Measurements from ENCODE around the gene LRSAM1.

LRSAM1 gene
- total RNA-seq, result 30.6 to 31.7 reads per million in 2 donors

DNA sequence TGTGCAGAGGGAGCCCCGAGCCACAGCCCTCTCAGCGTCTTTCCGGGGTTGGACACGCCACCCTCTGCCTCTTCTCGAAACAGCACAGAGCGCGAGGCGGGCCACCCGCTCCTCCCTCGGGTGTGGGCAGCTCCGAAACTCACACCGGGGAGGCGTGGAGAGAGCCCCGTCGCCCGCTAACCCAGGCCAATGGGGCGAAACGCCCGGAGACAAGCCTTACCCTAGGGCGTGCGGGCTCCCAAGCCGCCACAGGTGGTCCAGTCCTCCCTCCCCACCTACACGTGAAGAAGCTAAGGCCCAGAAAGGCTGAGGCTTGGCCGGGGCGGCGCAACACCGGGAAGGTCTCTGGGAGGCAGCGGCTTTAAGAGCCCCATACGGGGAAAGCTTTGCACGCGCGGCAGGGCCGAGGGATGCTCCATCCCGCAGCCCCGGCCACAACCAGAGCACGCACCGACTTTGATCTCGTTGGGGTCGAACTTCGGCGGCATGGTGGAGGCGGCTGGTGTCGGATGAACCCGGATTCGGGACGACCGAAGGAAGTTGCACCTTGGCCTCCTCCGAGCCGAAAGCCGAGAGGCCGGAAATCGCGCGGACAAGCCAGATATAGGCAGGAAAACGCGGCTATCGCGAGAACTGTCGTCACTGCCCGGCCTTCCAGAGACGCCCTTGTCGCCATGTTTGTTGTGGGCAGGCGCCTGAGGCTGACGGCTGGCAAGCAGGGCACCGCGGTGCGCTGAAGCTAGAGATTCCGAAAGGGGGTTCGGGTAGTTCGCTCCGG, at the start of gene LRSAM1, which contains the start of gene RPL12:
LRSAM1 (plus strand) TSS at position 681 of the 778 bp plus-strand sequence. CDS start 3,018 bp downstream, outside the sequence.
RPL12 (minus strand) TSS at position 577 of the 778 bp plus-strand sequence; CDS start at position 488, 89 bp downstream.
- peak; percentile 94 to 98 (median 97) for DNase-seq

DNA sequence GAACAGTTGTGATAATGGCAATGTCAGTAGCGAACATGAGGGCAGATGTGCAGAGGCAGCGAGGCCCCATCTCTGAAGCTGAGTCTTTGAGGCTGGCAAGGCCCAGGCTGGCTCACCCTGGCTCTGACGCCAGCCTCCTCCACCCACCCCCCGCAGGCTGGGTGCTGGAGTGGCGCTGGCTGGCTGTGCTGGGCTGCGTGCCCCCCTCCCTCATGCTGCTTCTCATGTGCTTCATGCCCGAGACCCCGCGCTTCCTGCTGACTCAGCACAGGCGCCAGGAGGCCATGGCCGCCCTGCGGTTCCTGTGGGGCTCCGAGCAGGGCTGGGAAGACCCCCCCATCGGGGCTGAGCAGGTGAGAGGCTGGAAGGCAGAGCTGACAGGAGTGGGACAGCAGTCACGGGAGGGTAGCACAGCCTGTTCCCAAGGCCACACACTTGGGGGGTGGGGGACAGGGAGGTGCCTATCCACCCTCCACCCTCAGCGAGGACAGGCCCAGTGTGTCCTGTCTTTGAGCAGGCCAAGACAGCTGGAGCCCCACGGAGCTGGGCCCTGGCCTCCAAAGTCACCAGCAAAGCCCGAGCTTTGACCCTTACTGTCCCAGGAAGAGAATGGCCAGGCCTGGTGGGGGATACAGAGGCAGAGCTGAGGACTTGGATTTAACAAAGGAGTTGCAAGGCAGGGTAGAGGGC, 48.8 kb upstream of the LRSAM1 start:
- DNase-seq, result no peak

DNA sequence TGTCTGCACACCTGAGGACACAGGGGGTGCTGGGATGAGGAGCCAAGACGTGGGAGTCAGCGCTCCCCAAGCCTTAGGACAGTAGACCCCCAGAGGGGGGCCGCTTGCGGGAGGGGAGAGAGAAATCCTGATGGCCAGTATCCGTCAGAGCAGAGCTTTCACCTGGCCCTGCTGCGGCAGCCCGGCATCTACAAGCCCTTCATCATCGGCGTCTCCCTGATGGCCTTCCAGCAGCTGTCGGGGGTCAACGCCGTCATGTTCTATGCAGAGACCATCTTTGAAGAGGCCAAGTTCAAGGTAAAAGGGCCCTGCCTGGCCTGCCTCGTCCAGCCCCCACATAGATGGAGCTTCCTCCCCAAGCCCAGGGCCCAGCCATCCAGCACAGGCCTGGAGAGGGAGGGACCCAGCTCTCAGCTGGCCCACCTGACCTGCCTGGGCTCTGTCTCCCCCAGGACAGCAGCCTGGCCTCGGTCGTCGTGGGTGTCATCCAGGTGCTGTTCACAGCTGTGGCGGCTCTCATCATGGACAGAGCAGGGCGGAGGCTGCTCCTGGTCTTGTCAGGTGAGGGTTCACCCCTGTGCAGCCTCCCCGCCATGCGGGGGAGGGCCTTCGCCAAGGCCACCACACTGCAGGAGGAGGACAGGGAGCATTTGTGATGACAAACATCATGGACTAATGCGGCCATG, 47.7 kb upstream of the LRSAM1 start:
- no peak for DNase-seq

DNA sequence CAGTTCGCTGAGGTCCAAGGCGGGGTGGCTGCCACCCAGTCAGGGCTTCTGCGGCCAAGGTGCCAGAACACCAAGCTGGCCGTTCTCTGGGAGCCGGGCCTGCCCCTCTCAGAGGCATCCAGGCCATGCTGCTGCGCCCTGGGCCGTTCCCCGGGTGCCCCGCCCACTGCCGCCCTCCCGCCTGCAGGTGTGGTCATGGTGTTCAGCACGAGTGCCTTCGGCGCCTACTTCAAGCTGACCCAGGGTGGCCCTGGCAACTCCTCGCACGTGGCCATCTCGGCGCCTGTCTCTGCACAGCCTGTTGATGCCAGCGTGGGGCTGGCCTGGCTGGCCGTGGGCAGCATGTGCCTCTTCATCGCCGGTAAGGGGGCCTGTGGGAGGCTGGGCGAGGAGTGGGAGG, 46.7 kb upstream of the LRSAM1 start:
- no peak for DNase-seq

DNA sequence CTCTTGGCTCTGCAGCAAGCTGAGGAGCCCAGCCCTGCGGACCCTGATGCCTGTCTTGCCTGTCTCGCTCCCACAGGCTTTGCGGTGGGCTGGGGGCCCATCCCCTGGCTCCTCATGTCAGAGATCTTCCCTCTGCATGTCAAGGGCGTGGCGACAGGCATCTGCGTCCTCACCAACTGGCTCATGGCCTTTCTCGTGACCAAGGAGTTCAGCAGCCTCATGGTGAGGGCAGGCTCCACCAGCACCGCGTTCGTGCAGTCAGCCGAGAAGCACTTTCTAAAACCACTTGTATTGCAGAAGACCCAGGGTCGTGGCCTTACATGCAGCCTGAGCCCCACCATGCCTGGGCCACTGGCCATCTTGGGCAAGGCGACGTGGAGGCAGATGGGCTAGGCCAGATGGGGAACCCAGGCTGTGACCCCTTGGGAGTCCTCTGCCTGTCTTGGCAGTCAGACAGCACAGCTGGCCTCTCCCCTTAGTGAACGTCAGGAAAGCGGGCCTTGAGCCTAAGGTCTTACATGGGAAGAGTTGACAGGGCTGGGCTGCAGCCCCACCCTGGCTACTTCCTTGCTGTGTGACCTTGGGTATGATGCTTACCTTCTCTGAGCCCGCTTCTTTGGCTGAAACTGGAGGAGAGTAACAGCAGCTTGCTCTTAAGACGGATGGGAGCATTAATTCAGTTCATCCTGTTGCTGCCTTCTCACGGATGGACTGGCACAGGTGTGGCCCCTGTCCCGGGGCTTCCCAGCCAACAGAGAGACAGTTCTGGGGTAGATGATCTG, 45.8 kb upstream of the LRSAM1 start:
- DNase-seq, result no peak

DNA sequence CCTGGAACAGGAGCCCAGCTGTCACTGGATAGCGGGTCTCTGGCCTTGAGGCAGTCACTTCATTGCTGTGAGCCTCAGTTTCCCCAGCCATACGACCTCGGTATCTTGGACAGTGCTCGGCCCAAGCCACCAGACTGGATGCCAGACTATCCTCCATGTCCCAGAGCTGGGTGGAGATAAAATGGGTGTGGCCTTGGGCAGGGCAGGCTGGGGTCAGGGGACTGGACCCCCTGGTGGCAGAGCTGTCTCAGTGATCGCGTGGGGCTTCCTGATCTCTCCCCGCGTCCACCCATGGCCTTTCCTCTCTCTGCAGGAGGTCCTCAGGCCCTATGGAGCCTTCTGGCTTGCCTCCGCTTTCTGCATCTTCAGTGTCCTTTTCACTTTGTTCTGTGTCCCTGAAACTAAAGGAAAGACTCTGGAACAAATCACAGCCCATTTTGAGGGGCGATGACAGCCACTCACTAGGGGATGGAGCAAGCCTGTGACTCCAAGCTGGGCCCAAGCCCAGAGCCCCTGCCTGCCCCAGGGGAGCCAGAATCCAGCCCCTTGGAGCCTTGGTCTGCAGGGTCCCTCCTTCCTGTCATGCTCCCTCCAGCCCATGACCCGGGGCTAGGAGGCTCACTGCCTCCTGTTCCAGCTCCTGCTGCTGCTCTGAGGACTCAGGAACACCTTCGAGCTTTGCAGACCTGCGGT, 44.4 kb upstream of the LRSAM1 start:
- no peak for DNase-seq

DNA sequence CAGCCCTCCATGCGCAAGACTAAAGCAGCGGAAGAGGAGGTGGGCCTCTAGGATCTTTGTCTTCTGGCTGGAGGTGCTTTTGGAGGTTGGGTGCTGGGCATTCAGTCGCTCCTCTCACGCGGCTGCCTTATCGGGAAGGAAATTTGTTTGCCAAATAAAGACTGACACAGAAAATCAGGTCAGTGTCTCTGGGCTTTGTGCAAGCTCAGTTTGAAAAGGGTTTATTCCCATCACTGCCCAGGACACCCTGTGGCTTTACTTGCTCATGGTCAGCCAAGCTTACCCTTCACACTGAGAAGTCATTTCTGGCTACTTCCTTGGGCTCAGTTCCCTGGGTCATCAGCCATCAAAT, 43.8 kb upstream of the LRSAM1 start:
- no peak for DNase-seq

DNA sequence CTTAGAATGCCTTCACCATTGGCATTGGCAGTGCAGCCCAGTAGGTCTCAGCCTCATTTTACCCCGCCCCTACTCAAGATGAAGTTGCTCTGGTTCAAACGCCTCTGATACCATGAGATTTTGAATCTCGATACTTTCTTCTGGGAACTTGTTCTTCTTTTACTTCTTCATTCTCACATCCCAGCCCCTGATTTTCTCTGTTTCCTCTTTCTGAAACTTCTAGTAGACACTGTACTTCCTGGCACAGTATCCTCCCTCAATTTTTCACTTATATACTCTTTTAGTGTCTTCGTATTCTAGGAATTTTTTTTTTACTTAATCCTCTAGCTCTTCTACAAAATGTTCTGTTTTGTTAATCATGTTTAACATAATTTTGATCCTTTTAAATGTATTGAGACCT, 40.2 kb upstream of the LRSAM1 start:
- no peak for DNase-seq

DNA sequence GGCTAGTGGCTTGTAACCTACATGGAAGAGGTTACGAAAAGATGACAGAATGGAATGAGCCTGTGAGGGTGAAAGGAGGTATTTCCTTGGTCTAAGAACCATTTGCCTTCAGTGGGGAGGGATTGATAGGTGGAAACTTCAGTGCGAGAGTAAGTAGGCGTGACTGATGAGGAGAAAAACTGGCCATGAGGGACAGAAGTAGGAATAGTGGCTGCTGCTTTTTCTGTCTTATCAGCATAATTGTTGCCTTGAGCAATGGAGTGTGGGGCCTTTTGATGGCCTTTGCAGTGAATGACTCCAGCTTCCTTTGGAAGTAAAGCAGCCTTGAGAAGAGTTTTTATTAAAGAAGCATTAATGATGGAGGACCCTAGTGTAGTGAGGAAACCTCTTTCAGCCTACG, 36.2 kb upstream of the LRSAM1 start:
- DNase-seq, result no peak

DNA sequence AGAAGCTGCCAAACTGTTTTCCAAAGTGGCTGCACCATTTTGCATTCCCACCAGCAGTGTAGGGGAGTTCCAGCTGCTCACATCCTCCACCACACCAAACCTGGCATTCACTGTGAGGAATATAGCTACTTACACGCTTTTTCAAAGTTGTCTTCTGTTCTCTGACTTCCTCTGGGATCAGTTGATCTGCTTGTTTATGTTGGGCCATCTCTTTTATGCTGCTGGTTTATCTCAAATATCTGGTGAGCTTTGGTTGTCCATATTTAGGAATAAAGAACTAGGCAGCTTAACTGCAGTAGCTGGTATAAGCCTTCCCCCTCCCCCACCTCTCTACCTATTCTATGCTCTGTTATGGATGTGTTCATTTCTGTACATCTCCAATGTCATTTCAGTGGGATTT, 35.7 kb upstream of the LRSAM1 start:
- DNase-seq, result no peak

DNA sequence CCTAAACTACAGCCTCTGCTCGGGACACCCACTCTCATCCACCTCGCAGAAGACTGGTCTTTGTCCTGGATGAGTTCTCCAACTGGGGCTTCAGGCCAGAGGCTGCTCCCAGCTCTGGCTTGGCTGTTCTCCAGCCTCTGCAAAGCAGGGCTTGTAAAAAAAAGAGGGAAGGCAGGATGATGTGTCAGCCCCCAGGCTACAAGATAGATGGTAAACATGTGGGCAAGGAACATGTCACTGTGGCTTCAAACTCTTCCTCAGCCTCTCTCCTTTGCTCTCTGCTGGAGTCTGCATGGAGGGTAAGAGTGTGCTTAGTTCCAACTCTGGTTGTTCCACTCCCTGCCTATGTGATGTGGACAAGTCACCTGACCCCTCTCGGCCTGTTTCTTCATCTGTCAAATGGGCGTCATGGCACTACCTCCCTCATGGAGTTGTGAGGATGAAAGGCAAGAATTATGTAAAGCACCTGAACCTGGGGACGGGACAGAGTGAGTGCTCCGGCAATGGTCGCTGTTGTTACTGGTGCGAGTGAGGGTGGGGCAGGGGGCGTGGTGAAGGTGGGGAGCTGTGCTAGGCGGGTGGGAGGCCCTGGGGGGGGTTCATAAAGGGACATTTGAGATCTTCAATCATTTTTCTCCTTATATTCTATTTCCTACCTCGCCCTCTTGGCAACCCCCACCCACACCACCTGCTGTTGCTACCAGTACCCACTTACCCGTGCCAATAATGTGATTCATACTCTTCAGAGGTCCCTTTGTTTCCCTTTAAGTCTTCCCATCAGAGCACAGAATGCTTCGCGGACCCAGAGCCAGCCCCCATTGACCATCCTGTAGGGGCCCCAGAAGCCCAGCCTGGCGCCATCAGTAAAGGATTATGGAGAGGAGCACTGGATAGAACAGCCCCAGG, 33.9 kb upstream of the LRSAM1 start:
- no peak for DNase-seq

DNA sequence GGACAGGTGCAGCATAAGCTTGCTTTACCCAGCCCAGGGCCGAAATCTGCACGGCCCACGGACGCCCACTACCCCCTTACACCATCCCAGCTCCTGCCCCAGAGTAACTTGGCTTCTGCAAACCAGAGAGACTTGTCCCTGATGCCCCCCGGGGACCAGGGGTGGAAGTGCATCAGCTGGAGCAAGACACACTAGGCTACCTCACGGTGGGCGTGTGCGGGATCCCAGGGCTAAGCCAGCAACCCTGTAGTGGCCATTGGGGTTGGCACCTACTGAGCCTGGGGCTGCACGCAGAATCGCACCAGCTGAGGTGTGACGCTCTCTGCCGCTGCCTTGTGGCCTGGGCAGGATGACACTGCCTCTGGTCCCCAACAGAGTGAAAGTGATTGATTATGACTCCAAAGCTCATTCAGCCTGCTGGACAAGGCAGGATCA, 33.3 kb upstream of the LRSAM1 start:
- DNase-seq, result peak in 2 of 5 experiments; percentile 19 to 50

DNA sequence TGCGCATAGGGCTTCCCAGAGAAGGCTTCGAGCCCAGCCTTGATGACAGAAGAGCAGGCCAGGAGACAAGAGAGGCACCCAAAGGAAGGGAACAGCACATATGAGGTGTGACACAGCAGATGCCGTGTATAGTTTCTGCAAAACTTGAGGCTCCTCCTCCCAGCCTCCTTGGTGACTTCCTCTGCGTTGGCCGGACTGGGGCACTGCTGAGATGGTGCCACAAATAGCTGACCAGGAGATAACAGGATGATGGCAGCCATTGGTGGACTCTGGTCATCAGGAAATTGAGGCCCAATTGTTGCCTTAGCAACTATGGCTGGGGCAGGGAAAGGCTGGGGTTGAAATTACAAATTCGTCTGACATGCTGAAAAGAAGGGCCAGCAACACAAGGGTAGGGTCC, 32.0 kb upstream of the LRSAM1 start:
- DNase-seq, result no peak

DNA sequence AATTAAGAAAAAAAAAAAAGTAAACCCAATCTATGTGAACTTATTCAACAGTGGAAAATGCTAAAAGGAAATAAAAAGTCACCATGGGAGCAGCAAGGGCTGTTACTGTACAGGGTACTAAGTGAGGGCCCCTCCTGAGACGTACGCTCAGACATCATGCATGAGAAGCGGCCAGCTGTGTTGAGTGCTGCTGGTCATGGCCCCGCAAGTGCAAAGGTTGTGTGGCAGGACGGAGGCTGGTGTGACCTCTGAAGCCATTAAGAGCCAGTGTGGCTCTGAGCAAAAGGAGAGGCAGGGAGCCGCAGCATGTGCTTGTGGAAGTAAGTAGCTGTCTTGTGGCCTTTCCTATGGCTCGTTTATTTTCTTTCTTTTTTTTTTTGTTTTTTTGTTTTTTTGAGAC, 30.3 kb upstream of the LRSAM1 start:
- no peak for DNase-seq

DNA sequence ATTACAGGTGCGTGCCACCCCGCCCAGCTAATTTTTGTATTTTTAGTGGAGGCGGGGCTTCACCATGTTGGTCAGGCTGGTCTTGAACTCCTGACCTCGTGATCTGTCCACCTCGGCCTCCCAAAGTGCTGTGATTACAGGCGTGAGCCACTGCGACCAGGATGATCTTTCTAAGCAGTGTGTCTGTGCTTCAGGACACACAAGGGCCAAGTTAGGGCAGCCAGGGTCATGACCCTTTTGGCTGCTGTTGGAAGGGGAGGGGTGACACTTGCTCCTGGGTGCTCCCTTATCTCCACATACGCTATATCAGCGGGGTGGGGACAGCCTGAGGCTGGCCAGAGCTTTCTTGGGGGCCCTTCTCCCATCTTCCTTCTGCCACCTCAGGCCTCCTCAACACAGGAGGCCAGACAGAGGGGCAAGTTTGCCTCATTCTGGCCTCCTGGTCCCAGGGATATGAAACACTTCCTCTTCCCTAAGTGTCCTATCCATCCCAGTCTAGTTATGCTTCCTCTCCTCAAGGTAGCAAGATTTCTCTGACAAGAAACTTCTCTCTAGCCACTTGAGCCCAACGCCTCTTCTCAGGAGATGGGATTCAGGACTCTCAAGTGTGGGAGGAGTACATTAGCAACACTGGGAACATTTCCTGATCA, 29.1 kb upstream of the LRSAM1 start:
- no peak for DNase-seq

DNA sequence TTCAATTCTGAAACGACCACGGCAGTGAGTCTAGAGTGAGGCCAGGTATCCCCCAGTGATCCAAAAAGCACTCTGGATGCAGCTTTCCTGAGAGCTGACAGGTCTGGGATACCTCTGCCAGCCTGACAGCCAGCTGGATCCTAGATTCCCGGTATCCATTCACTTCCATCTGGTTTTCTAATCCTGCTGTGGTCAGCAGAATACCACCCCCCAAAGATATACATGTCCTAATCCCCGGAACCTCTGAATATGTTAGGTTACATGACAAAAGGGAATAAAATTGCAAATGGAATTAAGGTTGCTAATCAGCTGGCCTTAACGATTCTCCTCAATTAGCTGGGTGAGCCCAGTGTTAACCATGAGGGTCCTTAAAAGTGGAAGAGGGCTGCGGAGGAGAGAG, 28.5 kb upstream of the LRSAM1 start:
- DNase-seq, result no peak

DNA sequence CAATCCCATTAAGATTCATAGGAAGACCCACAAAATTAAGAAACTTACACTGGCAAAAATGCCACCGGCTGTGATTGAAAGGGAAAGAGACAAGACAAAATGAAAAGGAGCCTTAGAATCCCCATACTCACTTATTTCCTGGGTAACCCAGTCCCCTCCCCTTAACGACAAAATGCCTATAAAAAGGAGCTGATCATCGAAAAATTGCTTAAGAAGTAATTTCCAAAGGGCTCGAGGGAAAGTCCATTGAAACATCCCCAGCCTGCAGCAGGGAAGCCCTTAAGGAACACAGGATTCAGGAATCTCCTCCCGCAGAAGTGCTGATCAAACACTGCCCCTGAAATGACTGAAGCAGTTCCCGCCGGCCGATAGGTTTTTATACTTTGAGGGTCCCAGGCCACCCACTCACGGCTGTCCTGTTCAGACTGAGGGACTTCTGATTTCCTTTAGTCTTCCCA, 27.8 kb upstream of the LRSAM1 start:
- DNase-seq, result peak in 1 of 5 experiments; percentile 8

DNA sequence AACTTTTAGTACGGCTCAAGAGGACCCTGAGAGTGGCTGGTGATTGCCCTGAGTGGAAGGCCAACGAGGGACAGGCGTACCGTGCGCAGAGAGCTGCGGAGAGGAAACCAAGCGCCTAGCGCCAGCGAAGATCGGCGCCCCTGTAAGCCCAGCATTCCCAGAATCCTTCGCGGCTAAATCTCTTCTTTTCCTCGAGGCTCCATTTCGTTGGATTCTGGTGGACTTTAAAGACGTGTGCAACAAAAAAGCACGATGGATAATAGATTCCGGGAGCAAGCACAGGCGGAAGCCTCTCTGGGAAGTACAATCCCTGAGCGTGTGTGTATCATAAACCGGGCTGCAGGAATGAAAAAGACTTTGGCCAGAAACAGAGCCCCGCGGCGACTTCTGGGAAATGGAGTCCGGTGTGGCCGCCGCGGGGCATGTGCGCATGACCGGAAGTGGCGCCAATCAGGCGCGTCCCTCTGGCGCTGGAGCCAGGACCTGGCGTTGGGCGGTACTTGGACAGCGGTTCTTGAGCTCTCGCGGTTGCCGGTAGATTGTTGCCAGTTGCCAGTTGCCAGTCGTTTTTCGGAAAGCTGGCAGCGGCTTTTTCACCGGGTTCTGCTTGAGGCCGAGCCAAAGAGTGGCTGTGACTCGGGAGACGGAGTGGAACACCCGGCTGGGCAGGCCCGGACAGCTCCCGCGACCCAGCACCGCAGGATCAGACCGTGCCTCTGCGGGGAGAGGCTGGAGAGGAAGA, 27.2 kb upstream of the LRSAM1 start, which contains the start of gene ZNF79:
ZNF79 (plus strand) TSS at position 449 of the 742 bp plus-strand sequence. CDS start 406 bp downstream, outside the sequence.
- peak; percentile 84 to 95 (median 86) for DNase-seq

DNA sequence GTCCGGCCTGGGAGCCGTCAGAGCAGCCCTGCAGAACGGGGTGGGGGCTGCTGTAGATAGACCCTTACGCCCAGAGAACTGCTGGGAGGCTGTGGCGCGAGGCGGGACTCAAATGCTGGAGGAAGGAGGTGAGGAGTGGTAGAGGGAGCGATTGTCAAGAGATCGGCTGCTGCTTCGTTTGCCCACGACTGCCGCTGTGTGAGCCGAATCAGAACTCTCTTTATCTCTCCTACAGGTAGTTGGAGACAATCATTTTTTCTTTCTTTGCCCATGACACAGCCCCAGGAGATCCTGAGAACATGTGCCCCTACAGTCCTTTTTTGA, 26.7 kb upstream of the LRSAM1 start:
- DNase-seq, result peak in 3 of 5 experiments; percentile 12 to 59 (median 18)

All from T-helper 2 cell (primary cell).